ENCODE measurements around the gene ZEB2.

ZEB2 gene

DNA sequence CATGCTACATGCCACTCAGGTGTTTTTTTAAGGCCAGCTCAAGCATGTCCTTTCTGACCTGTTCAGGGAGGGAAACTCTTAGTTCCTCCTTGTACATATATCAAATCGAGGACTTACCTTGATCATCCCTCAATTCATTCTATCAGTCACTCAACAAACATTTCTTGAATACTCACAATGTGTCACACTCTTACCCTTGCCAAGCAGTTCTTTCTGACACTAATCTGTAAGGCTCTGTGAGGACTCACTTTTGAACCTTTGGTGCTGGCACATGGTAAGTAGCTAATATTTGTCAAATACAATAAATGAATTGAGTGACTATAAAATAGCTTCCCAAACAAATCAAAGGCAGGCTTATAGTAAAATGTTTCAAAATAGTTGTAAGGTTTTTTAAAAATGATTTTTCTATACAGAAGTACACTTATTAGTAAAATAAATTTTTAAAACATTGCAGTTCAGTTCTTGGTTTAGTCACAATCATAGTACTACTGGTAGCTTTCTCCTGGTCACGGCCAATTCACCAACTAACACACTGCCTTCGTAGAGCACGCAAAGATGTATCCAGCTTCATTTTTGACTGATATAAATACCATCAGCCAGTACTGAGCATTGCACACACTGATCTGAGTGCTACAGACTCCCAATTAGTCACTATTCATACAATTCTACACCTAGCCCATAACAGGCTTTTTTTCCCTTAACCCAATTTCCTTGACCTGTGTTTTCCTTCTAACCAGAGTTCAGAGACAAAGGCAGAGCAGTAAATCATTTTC, 50.9 kb downstream of the ZEB2 start:
- DNase-seq: no peak

DNA sequence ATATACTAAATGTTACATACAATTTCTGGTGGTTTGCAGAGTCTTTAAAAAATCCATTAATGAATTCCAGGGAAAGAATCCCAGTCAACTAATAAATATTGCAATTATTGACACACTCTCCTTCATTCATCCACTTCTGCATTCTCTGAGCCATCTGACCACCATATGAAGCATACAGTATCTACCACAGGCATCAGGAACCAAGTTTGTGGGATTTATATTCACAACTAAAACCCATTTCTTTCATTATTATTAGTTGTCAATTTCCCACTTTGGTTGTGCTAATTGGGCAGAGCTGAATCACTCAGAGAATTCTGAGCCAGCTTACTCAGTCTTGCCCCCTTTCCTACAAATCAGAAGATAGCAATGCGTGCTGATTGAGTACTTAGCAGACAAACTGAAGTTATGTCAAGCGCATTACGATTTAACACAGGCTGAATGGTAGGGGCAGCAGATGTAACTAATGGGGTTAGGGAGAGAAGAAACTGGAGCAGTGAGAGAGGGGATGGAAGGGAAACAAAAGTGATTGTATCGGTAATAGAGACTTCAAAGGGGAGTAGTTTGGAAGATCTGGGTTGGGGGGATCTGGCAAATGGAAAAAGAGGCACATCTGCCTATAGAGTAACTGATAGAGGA, 52.3 kb downstream of the ZEB2 start:
- no peak for DNase-seq

DNA sequence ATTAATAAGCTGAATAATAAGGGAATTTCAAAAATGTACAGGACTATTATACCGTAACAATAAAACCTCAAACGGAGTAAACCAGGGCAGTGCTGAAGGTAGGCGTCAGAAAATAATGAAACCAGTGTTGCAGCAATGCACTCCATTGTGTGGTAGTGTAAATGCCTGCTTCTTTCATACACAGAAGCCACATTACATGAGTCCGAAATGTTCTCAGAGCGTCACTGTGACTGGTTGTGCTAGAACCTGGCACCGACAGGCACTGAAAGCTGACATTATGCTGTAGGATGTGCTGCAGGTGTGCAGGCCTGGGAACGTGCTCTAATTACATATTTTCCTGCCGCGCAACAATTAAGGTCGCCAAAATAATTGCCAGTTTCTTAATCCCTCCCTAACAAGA, 53.3 kb downstream of the ZEB2 start:
- no peak for DNase-seq

DNA sequence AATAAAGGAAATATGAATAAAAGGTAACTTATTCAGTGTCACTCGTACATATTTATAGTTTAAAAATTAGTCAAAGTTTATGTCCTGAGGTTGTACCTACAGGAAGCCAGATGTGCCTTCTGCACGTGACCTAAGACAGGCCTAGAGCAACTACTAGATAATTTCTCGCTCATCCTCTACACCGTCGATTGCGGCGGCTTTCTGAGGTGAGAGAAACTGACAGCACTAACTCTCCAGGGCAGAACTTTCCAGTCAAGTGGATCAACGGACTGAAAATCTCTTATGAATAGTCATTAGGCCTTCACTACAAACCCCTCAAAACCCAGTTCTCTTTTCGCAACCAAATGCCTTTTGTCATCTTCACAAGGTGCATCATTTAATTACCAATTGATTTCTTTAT, 54.2 kb downstream of the ZEB2 start:
- DNase-seq: no peak

DNA sequence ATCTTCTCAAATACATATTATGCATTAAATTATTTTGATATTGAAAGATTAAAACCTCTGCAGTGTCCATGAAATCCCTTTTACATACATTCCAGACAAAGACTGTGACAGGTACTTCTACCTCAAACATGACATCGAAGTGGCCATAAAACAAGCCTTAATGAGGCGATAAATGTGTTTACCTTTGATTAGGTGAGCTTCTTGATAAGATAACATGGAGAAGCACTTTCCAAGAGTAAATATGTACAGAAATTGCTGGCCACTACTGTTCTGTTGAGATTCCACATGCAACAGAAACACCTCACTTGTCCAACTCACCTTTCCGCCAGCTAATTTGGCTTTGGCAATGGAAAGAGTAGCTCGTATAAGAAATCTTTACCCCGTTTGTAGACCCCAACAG, 55.2 kb downstream of the ZEB2 start:
- no peak for DNase-seq

DNA sequence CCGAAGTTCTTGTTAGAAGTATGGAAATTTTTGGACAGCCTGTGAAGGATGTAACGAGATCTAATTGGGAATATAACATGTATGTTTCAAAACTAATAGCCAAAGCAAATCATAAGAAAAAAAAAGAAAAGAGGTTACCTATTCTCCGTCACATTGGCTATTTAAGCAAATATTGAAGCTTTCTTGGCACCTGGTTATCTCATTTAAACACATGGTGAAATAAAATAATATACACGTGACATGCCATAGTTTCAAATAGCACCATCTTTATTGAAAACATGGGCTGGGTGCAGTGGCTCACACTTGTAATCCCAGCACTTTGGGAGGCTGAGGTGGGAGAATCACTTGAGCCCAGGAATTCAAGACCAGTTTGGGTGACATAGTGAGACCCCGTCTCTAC, 56.7 kb downstream of the ZEB2 start:
- DNase-seq: no peak

DNA sequence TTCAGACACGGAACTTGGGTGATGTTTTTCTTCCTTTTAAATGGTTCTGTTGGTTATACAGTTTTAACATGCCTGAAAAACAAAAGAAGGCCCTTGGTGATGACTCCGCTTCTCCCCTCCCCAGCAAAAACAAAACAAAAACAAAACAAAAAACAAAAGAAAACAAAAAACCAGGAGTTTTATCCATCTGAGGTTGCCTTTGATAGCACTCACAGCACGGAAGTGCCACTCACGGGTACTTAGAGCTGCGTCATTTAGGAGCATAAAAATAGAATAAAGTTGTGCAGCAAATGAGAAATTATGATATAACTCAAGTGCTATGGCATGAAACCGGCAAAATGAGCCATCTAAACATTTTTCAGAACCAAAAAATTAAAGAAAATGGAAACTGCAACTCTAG, 57.7 kb downstream of the ZEB2 start:
- DNase-seq: no peak

DNA sequence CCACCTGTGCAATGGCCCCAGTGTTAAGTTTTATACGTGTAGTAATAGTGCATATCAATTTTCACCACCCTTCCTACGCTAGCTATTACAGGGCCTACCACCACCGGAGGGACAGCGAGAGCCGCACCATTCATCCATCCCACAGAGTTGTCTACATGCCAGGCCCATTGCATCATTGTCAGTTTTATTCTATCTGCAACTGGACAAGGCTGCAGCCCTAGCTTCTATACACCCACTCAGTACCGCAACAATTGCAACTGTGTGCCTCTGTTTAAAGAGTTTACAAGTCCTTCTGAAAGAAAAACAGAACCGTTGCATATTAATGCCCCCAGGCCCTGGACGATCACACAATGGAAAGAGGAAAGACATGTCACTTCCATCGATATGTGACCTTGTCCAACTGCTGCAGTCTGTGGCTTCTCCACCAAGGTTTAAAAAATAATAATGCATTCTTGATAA, 58.6 kb downstream of the ZEB2 start:
- peak; percentile 47 for DNase-seq

DNA sequence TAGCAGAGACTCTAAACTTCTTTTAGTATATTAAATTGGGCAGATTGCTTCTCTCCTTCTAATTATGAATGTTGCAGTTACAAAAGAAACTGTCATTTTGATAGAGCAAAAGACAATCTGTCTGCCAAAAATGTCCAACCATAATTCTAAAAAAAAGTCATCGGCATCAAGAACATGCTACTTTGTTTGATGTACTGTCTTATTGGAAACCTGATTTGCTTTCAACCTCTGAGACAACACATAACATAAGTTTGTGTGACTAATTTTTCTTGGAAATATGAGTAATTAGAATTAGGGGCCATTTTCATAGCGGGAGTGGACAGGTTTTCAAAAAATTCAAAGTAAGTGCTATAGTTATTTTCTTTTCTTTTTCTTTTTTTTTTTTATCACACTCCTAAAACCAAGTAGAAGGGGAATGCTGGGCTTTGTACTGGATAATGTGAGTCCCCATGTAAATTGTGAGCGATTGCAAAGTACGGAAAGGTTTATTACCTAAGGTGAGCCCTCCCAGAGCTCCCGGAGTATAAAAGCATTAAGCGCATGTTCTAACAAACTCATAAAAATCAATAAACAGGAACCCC, 59.1 kb downstream of the ZEB2 start:
- no peak for DNase-seq

DNA sequence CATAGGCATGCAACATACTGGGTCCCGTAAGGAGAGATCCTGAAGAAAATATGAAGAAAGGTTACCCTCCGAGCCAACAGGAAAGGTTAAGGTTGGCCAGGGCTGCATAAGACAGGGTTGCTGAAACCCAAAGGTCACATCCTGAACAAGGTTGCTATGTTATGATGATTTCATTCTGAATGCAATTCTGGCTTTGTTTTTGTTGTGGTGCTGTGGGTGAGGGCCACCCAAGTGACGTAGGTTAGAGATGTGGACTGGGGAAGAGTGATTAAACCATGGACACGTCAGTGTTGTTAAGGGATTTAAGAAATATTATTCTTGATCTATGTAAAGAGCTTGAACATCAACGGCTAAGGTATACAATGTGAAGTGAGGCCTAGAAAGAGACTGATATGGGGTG, 60.0 kb downstream of the ZEB2 start:
- DNase-seq: peak; percentile 83

DNA sequence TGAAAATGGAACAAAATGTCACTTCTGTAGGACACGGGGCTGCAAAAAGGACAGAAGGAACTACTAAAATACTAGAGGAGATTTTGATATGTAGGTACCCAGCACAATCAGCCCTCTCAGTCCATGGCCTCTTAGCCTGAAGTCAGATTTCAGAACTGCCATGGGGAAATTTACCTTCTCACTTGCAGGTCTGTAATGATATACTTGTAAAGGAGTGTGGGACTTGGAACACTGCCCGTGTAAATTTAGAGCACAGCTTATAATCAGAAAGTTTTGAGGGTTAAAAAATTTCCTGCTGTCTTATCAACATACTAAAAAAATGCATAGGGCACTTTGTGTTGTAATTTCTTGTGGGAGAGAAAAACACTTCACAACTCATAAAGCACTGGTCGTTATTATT, 60.6 kb downstream of the ZEB2 start:
- no peak for DNase-seq

DNA sequence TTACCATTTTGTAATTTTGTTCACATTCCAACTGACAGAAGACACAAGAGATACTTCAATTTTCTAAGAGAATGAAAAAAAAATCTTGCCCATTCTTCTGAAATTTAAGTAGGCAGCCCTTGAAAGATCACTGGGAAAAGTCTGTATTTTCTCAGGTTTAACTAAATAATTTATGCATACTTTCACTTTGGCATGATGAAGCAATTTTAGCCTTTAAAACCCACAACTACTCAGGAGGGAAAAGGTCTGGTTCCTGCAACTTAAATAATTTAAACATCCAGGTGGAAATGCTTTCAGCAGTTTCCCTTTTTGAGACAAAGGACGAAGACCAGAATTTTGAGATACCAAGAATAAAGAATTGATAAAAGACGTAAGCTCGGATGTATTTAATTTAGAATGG, 61.4 kb downstream of the ZEB2 start:
- no peak for DNase-seq

DNA sequence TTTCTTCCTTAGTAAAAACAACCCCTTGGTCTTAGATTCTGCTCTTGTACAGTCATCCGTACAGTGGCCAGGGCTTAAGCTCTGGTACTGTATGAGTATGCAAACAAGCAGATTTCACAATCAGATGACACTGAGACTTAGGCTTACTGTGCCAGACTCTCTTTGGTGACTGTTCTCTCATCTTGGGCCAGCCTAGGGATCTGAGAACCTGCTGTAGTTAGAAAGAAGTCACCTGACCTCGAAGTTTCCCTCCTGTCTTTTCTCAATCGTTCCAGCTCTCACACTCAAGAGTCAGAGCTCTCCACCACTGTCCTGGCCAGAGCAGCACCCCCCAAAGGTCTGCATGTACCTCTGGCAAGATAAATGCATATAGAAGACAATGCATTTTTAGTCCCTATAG, 63.2 kb downstream of the ZEB2 start:
- peak; percentile 94 for DNase-seq

DNA sequence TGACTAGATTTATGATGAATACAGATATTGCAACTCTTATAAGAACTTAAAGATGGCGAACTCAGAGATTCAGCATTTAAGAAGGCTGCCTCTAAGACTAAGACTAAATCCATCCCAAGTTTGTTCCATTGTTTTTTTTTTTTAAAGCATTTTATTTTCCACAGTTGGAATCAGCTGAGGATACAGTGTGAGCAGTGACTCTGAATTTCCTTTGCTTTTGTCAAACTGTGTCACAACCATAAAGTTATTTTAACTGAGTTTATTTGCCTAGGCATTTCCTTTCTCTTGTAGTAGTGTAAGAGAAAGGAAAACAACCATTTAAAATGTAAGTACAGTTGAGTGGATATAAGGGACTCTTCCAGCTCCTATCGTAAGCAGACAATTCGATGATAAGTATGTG, 63.9 kb downstream of the ZEB2 start:
- no peak for DNase-seq

DNA sequence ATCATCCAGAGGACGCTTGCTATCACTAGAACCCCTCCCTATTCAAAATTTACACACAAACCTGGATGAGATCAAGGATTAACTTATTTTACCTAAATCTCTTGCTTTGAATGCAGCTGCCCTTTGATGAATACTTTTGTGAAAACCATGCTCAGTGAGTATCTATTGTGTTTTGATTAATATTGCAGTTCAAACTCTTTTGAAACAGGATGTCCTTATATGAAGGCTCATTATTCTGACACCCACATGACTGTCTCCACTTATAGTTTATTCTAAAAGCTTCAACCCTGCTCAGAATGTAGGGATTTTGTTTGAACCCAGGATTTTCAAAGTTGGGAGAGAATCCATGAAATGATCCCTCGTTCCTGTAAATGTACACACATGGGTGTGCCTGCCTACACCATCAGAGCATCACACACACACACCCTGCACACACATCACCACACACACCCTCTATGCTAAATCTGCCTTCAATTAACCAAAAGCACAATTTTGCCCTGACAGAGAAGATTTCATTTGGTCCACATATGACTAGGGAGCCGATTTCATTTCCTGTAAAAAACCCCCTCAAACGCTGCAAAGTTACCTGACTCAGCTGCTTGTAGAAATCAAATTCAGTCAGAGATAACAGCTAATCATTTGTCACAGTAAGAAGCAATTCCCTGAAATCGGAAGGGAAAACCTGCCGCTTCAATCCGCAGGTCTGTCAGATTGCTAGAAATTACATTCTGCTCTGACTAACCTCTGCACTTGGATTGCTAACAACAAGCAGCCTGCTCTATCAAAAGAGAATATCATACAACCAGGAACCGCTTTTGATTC, 65.2 kb downstream of the ZEB2 start:
- peak; percentile 59 for DNase-seq

DNA sequence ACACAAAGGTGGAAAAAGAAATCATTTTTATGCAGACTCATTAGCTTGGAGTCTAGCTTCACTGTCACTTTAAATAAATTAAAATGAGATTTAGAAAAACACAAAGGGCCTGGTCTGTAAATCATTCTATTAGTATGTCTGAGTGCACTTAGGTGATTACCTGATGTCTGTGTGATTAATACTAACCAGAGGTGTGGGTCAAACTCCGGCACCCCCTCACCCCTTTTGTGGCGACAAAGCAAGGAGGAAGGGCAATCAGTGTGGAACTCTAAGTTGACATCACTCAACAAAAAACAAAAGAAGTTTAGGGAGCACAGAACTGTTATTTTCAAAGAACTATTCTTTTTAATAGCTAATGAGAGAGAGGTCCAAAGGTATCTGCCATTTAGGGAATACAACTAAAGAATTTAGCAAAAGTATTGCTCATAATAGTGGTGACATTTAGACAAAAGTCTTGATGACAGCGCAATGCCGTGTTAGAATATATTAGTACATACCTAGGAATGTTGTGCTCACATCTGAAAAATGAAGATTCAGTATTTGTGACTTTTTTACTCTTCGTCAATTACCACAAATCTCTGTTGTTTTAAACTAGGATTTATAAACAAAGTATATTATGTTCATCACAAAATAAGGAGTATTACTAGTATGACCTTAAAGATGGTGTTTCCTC, 66.3 kb downstream of the ZEB2 start:
- no peak for DNase-seq

DNA sequence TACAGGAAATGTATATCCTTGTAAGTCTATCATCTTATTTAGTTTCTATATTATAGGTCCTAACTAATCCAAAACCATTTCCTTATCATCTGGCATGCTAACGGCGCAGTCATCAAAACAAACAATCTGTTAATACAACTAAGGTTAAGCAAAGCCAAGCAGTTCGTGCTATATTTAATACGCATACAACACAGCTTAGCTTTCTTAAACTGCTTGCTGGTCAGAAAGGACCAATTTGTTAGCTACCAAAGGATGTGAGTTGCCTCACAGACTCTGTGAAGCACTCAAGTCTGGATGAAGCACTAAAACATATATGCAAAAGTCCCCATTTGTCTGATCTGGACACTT, 67.0 kb downstream of the ZEB2 start:
- DNase-seq: no peak

DNA sequence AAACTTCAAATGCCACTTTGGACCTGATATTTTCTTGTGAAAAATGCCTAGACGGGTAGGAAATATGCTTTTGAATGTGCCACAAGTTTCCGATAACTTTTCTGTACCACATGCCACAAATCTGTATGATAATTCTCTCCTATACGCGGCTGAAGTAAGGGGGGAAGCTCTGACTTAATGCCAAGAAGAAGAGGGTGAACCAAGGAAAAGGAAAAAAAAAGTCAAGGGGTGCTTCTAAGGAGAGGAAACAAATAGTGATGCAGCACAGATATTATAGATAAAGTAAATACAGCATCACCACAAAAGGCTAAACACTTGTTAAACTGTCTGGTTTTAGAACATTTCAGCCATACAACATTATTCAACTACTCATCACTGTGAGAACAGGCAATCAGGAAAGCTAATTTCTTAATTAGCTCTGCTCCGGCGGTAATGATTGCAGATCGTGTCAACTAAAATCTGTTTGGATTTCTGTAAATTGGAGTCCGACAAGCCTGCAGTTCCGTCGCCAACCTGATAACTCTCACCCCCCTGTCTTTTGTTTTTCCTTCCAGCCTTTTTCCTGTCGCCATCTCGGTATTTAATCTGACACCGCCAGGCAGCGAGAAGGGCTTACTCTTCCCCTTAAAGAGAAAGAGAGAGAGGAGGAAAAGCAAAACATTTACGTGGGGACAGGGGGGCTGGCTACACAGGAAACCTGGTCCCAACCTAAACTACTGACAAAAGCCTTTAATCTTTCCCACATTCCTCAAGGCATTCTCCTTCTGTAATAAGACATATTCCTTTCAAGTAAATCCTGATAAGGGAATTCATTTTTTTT, 67.5 kb downstream of the ZEB2 start:
- no peak for DNase-seq

DNA sequence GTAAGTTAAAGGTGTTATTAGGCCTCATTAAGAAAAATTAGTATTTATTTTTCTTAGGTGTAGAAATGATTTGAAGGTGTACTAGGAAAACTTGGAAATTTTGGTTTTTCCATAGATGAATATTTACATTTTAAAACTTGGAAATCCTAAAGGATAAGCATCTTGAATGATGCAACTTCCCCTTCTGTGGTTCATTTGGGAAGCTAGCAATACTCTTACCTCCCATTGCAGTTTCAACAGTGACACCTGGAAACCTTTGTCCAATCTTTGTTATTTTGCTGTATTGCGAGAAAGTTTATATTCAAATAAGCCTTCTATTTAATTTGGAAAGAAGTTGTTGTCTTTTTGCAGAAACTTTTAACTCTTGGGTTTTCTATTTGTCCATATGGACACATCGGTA, 68.5 kb downstream of the ZEB2 start:
- no peak for DNase-seq

DNA sequence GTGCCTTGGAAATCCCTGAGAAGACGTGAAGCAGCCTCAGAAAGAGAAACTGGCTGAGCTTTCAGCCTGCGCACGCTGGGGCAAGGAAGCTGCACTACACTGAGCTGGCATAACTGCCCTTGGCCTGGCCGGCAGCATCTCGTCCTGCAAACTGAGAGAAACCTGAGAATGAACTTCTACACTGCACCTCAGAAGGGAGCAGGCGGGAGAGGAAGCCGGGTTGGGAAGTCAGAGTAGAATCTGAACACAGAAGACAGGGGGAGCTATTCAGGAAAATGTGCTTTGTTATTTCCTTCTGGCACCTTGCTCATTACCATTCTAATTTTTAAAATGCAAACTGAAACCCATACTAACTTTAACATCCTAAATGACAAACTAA, 70.9 kb downstream of the ZEB2 start:
- no peak for DNase-seq

DNA sequence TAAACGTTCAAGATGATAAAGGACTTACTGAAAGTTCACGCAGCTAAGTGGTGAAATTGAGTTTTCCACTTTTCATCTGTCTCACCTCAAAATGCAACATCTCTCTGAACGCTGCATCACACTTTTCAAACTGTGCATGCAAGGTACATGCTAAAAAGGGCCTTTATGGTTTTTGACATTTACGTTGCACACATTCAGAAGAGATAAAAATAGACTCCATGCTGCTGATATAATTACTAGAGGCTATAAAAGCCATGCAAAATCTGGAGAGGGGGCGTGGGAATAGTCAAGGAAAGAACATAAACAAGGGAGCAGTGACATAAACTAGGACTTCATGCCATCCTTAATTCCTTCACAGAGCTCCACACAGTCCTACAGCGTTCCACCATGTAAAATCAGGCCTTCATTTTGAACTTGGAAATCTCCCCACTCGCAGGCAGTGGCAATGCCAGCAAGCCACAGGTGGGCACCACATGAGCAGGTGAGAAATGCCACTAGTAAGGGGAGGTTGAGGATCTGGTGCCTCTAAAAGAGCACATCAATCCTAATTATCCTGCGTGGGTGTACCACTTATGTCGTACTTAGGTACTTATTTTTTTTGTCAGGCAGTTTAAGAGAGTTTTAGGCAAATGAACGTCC, 71.4 kb downstream of the ZEB2 start:
- no peak for DNase-seq

DNA sequence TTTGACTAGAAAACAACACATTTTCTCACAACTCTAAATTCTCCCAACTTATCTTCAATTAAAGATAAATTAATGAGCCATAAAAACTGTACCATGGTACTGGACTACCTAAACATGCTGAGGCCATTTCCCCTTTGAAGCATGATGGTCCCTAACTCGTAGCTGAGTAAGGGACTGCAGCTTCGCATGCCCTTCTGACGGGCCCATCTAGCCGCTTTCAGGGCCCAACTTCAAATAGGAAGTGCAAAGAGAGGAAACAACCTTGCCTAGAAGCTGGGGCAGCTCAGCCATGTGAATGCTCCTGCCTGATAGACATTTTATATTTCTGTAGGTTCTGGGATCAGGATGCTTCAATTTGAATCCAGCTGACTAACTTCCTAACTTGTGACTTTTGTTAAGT, 72.4 kb downstream of the ZEB2 start:
- no peak for DNase-seq
